Vagina (tissue), 2 donors: ENCODE results near the gene LCN15.

Experiments
- CTCF ChIP-seq, 3 experiments: fragments of 450-650 bp in 2 of 3; fragments of 200-600 bp in 1 of 3; sonication (generic) in 1 of 3; IDR thresholded peaks; one replicate each; pipeline ENCODE4 v1.5.1; 2017 to 2019; ENCODE audit warnings: antibody characterized with exemption in 3 of 3, mild to moderate bottlenecking in 2 of 3, moderate library complexity in 2 of 3
- POLR2A ChIP-seq, 2 donors: fragments of 450-650 bp; IDR thresholded peaks; one replicate each; pipeline ENCODE4 v1.6.1; 2017; ENCODE audit warnings: antibody characterized with exemption in 2 of 2, mild to moderate bottlenecking in 2 of 2, moderate library complexity in 2 of 2
- POLR2AphosphoS5 ChIP-seq, 2 donors: sonication (generic); formaldehyde crosslinking; IDR thresholded peaks; one replicate each; pipeline ENCODE4 v1.9.0; 2017; ENCODE audit warnings: antibody characterized with exemption in 2 of 2, mild to moderate bottlenecking in 2 of 2, low read depth in 1 of 2; ENCODE audit not compliant: insufficient read depth in 1 of 2

DNA sequence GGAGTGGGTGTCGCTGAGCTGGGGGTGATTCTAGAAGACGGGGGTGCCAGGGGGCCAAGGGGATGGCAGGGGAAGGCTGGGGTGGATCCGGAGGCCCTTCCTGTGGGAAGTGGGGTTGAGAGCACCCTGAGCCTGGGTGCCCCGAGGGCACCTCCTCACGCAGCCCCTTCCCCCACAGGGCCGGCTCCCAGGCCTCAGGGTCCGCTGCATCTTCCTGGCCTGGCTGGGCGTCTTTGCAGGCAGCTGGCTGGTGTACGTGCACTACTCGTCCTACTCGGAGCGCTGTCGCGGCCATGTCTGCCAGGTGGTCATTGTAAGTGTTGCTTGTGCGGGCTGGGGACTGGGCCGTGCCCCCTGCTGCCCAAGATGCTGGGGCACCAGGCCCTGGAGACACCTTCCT lies 46.9 kb downstream of the LCN15 start:
- TF ChIP-seq CTCF (IDR thresholded peaks at IDR 0.05) (no peak), POLR2AphosphoS5 (IDR thresholded peaks at IDR 0.05; ENCODE audit: insufficient read depth in 1 of 2, low read depth in 1 of 2) (no peak), POLR2A (IDR thresholded peaks at IDR 0.05) (no peak)
